PFSK-1 (cell line): Measurements from ENCODE around the gene TMEM14A.

ENCODE experiments used
- FOXP2 ChIP-seq: optimal IDR thresholded peaks from 2 replicates; pipeline ENCODE3; 2011; ENCODE audit warnings: borderline replicate concordance, control low read depth, inconsistent platforms; ENCODE audit not compliant: insufficient read depth; ENCODE audit errors: extremely low read length, extremely low read depth
- POLR2AphosphoS5 ChIP-seq: IDR thresholded peaks from 2 replicates; pipeline ENCODE4 v1.6.1; 2012; ENCODE audit warnings: low read depth, mild to moderate bottlenecking, control low read depth, low read length, moderate library complexity
- SIN3A ChIP-seq: IDR thresholded peaks from 2 replicates; pipeline ENCODE4 v1.6.1; 2012; ENCODE audit warnings: mild to moderate bottlenecking, low read length, moderate library complexity, borderline replicate concordance; ENCODE audit not compliant: insufficient read depth
- TAF1 ChIP-seq: IDR thresholded peaks from 2 replicates; pipeline ENCODE4 v1.6.1; 2012; ENCODE audit warnings: low read length, control low read depth, borderline replicate concordance; ENCODE audit not compliant: insufficient read depth
- TF ChIP-seq, protein P1 (sequence below), 2 experiments: IDR thresholded peaks; 2 replicates each; pipeline versions ENCODE4 v1.6.1 to v1.8.0; 2011 to 2012; ENCODE audit warnings: low read depth in 2 of 2, low read length in 2 of 2, control low read depth in 1 of 2, inconsistent platforms in 1 of 2, mild to moderate bottlenecking in 1 of 2, moderate library complexity in 1 of 2; ENCODE audit not compliant: insufficient read depth in 1 of 2

DNA sequence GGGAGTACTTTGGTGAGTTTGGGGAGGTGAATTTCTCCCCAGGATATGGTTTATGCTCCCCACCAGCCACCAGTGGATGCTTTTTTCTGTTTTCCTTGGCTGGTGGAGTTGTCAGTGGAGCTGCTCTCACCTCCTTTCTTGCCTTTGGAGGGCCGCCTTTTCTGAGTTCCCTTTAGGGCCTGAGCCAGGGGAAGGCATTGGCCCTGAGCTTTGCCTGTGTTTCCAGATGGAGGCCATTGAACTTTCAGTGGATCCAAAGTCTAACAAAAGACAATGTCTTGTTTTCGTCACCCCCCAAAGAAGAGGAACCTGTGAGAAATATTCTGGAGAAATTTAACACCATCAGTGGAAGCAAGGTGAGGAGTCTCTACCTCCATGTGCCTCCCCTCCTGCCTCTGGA is 4.4 kb upstream of the TMEM14A start:
- no peak for TF ChIP-seq POLR2AphosphoS5
- no peak for TF ChIP-seq TAF1
- no peak for TF ChIP-seq FOXP2
- TF ChIP-seq, protein P1, sequence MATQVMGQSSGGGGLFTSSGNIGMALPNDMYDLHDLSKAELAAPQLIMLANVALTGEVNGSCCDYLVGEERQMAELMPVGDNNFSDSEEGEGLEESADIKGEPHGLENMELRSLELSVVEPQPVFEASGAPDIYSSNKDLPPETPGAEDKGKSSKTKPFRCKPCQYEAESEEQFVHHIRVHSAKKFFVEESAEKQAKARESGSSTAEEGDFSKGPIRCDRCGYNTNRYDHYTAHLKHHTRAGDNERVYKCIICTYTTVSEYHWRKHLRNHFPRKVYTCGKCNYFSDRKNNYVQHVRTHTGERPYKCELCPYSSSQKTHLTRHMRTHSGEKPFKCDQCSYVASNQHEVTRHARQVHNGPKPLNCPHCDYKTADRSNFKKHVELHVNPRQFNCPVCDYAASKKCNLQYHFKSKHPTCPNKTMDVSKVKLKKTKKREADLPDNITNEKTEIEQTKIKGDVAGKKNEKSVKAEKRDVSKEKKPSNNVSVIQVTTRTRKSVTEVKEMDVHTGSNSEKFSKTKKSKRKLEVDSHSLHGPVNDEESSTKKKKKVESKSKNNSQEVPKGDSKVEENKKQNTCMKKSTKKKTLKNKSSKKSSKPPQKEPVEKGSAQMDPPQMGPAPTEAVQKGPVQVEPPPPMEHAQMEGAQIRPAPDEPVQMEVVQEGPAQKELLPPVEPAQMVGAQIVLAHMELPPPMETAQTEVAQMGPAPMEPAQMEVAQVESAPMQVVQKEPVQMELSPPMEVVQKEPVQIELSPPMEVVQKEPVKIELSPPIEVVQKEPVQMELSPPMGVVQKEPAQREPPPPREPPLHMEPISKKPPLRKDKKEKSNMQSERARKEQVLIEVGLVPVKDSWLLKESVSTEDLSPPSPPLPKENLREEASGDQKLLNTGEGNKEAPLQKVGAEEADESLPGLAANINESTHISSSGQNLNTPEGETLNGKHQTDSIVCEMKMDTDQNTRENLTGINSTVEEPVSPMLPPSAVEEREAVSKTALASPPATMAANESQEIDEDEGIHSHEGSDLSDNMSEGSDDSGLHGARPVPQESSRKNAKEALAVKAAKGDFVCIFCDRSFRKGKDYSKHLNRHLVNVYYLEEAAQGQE (IDR thresholded peaks at IDR 0.05; ENCODE audit: insufficient read depth in 1 of 2, low read depth in 2 of 2, low read length in 2 of 2), result no peak
- no peak for TF ChIP-seq SIN3A
